NCI-H146 (cell line): ENCODE measurements around the gene ANO4.
"Not testable (repeated sequence)": the region's sequence is repeated elsewhere in the genome, so short reads cannot be mapped to it uniquely, and the experiment has no call there.

ENCODE experiments used
- DNase-seq: peaks from one replicate; lab custom pipeline; 2025; lab: John Stamatoyannopoulos, UW

Gene ANO4

GRCh38 chr12:100953217-100953616 is 158.6 kb downstream of the ANO4 start:
- no peak for DNase-seq

DNA sequence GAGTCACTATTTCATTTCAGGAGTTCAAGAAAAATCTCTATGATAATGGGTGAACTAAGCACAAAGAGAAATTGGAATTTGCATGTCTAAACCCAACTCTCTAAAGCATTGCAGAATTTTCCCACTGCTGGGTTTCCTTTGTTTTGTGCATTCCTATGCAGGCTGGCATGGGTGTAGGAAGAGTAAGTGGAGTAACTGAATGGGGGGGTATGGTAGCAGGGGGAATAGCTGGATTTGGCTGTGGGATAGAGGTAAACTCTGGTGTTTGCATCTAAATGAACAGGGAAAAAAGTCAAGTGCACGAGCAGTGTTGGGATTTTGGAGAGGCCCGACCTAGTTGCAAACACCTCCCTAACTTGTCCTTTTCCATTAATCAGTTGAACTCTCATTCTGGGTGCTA is 159.1 kb downstream of the ANO4 start:
- no peak for DNase-seq

DNA sequence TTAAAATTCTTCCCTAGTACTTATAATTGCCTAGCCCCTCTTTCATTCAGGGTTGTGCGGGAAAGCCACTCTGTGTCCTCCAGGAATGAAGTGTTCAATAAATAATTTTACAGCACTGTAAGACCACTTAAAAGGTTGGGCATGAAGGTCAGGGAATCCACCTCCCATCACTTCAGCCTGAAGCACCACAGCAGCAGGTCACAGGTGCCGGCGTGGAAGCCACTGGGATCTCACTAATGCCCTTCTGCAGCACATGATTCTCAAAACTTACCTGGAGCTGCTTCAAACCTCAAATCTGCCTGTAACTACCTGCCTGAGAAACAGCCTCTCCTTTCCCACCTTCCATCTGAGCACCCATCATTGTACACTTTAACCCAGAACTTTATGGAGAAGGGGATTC is 159.5 kb downstream of the ANO4 start:
- DNase-seq = no peak

GRCh38 chr12:100955139-100955538 is 160.6 kb downstream of the ANO4 start:
- no peak for DNase-seq

- no peak for DNase-seq
Measured at GRCh38 chr12:100956311-100956852, 161.8 kb downstream of the ANO4 start.

- DNase-seq = no peak
Measured at GRCh38 chr12:100959481-100959880, 164.9 kb downstream of the ANO4 start.

DNA sequence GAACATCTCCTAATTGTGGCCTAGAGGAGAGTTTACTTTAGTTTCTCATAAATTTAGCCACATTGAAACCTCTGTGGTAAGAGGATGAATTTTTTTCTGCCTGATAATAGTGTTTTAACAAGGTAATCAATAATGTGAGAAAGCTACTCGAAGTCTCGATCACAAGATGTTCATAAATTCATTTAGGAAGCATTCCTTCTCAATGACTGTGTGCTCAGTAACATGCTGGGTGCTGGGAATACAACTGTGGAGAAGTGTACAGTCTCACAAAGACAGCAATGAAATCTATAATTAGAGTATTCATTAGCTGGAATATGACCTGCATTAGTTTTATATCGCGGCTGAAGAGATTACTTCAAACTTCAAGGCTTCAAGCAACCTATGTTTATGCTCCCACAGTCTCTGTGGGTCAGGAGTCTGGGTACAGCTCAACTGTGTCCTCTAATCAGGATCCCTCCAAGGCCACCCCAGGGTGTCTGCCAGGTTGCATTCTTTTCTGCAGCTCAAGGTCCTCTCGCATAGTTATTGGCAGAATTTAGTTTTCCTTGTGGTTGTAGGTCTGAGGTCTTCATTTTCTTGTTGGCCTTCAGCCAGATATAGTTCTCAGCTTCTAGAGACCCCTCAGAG is 167.6 kb downstream of the ANO4 start:
- DNase-seq = no peak

DNA sequence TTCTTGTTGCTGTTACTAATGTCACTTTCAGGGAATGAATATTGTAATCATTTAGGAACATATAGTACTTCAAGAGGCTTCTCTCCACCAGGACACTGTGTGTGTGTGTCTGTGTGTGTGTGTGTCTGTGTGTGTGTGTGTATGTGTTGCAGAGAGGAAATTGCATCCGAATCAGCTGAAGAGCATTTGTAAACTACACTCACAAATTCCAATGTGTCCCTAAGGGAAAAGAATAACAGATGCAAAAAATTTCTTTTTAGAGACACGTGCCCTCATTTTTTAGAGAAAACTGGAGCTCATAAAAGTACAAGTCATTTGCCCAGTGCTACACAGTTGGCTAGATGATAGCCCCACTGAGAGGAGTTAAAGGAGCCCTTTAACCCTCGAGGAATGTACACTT is 168.8 kb downstream of the ANO4 start:
- DNase-seq = no peak

DNA sequence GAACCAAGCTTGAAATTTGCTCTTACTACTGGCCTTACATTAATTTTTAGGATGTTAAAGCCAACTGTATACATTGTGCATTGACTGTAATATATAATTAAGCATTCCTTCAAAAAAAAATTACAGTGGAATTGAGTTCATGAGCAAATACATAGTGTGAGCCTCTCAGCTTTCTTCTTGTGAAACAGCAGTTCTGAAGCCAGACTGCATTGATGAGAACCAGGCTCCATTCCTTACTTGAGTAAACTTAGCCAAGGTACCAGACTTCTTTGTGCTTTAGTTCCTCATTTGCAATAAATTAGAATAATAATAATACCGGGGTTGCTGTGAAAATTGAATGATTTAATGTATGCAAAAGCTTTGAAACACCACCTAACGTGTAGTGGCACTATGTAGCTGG is 169.5 kb downstream of the ANO4 start:
- DNase-seq = no peak

DNA sequence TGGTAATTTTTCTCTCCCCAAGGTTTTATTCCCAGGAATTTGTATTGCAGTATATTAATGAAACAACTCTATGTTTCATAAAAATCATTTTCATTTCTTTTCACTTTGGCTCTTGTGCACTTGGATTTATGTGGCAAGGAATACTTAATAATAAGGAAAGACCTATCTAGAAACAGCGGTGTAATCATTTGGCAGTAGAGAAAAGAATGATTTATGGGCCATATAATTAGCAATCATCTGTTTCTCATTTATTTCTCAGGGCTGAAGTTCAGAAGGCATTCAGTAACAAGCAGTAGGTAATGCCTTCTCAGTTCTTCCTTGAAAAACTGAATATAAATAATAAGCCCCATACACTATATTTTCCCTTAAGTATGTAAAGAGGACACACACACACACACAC is 172.6 kb downstream of the ANO4 start:
- DNase-seq = no peak

- no peak for DNase-seq
Measured at GRCh38 chr12:100970894-100971293, 176.3 kb downstream of the ANO4 start.

DNA sequence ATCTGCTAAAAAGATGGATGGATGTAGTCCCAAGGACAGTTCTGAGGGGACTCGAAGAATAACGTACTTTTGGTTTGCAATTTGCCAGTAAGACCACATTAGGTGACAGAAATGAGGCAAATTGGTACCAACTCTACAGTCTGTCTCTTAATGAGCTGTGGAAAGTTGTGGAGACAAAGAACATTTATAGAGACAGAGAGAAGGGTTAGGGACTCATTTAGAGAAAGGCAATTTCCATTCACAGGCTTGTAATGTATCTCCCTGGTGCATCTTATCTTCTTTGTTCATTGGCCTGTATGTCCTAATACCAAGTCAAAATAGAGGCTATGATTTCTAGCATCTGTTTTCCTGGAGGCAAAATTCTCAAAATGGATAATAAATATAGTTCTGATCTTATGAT is 177.5 kb downstream of the ANO4 start:
- no peak for DNase-seq

DNA sequence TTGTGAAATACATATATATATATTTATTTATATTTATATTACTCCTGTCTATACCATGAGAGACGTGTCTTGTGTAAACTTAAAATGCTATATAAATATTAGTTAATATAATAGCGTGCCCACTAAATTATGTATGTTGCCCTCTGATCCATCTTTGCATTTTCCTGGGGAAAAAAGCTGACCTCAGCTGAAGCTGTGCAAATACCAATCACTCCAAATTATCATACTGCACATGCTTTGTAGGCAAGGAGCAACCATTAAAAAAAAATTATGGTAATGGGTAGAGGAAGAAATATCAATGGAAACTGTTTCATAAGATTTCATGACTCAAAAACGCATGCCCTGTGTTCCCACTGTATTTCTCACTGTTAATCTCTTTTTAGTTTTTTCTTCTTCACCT is 179.8 kb downstream of the ANO4 start:
- no peak for DNase-seq

DNA sequence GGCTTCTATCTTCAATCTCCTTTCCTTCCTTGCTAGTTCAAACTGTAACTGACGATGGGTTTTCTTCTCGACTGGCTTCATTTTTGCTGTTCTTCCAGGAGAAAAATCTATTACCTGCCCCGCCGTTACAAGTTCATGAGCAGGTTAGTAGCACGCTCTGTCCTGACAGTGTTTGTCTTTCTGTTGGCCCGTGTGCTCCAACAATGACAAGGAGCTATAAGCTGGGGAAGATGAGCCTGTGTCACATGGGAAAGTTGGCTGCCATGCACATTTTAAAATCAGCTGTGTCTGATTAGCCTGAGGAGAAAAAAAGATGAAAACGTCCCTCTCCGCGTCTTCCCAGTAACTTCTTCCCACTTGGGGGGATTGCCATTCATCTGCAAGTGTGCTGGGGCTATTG is 180.2 kb downstream of the ANO4 start:
- no peak for DNase-seq

DNA sequence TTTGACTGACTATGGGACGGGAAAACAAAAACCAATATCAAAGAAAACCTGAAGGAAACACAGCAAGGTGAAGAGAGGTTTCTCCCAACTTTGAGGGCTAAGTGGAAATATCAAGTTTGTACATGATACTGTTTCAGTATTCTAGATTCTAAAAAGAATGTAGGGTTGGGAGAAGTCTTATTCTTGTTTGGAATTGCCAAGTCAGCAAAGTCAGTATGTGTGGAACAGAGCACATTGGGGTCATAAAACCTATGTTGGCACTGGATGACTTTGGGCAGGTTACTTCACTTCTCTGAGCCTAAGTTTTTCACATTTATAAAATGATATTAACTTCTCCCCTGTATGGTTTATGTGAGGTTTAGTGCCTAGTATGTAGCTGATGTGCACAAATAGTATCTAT is 182.2 kb downstream of the ANO4 start:
- no peak for DNase-seq

DNA sequence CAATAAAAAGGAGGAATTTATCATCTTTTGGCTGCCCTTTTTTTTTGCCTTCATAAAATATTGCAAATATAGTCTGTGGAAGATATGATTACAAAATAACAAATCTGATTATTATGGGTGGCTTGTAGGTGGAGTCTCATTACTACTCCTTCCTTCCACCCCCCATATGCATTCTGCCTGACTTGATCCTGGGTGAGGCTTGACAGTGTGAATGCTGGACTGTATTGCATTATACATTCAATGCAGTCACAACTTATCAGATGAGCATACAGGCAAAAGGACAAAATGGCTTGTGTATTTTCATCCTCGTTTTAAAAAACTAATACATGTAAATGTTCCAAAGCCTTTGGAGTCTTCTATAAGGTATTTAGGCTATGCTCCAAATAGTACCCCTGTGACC is 186.3 kb downstream of the ANO4 start:
- DNase-seq = no peak

DNA sequence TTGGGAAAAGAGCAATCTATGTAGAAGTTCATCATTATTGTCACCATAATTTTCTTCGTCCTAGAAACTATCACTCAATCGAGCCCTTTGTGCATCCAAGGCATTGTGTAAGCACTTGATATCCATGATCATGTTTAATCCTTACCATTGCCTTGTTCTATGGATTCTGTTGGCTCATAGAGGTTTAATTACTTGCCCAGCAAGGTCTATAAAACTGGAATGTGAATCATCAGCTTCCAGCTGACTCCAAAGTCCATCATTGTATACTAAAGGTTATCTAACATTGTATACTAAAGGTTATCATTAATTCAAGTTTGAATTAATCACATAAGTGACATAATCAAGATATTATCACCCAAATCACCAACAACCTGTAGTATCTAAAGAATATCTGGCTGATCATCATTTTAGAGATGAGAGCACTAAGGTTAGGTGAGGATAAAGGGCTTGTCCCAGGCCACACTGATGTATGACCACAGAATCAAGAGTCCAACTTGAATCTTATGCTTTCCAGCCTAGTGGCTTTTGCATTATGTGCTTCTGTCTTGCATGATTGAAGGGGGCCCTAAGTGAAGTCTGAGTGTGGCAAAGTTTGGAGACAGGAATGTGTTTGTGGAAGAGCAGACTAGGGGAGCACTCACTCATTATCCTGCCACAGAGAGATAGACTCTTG is 188.1 kb downstream of the ANO4 start:
- no peak for DNase-seq

- no peak for DNase-seq
Measured at GRCh38 chr12:100984796-100985195, 190.2 kb downstream of the ANO4 start.

DNA sequence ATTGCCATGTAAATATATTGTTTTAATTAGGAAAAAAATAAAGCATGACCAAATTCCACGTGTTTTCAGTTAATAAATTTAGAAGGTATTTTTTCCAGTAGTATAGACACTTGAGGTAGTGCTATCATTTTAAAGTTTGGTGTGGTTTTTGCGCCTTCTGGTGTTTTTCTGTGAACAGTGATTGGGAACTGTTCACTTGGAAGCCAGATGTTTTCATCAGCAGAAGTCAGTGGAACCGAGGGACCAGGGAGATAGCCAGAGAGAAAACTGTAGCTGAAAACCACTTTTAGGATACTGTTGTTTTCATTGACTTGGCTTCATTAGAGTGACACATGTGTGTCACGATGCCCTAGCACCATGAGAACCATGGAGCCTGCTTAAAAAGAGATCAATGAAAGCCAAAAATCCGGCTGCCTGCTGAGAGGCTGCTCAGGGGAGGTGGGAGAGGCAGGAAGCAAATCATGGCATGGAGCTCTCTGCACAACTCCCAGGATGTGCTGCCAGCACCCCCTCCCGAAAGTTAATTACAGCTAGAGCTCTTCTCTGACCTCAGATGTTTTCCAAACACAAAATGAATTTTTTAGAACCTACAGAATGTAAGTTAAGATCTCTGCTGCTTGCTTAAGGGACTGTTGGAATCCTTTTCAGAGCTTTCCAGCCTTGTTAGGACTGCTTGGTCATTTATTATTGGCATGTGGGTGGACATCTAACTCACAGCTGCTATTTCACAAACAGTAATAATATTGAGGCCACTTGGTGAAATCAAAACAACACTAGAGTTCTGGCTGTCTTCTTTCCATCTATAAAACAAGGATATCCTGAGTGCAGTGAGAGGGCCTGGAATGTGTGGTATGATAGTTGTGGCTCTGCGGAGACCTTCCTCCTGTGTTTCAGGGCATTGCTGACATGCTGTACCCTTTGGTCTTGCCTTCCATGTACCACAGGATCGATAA is 192.3 kb downstream of the ANO4 start:
- DNase-seq = no peak

GRCh38 chr12:100987552-100988521 is 193.3 kb downstream of the ANO4 start:
- peak; percentile 60 for DNase-seq

DNA sequence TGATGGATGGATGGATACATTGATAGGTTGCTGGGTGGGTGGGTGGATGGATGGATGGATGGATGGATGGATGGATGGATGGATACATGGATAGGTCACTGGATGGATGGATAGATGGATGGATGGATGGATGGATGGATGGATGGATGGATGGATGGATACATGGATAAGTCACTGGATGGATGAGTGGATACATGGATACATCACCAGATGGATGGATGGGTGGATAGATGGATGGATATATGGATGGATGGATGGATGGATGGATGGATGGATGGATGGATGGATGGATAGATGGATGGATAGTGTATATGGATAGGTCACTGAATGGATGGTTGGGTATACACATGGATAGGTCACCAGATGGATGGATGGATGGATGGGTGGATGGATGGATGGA is 194.9 kb downstream of the ANO4 start:
- DNase-seq = not testable (repeated sequence)

- no peak for DNase-seq
Measured at GRCh38 chr12:100991102-100991501, 196.5 kb downstream of the ANO4 start.
